Smooth muscle cell (in vitro differentiated cells): ENCODE results near the gene GLIS1. TPM values are rescaled to one million over a fixed set of nuclear protein-coding genes. Genes with fewer than 3 reads are reported as not detected.

Experiments used
- DNase-seq: peaks from one replicate; lab custom pipeline; 2025; ENCODE audit not compliant: unreplicated experiment; lab: John Stamatoyannopoulos, UW
- H2AFZ ChIP-seq: fragments of 200-600 bp; sonication (generic); 2 replicates; pipeline ENCODE4 v1.6.0; 2016; ENCODE audit warnings: antibody characterized with exemption, low read depth, mild to moderate bottlenecking
- H3F3A ChIP-seq: fragments of 200-600 bp; sonication (generic); 2 replicates; pipeline ENCODE4 v1.6.0; 2017; ENCODE audit warnings: antibody characterized with exemption, low read depth
- H3K27ac ChIP-seq: fragments of 200-600 bp; sonication (generic); 2 replicates; pipeline ENCODE4 v1.5.1; 2016; ENCODE audit warnings: low read depth, mild to moderate bottlenecking
- H3K27me3 ChIP-seq: fragments of 200-600 bp; sonication (generic); 2 replicates; pipeline ENCODE4 v1.6.1; 2016; ENCODE audit warnings: low read depth, mild to moderate bottlenecking
- H3K36me3 ChIP-seq: fragments of 200-600 bp; sonication (generic); 2 replicates; pipeline ENCODE4 v1.5.1; 2016; ENCODE audit warnings: low read depth
- H3K4me1 ChIP-seq: fragments of 200-600 bp; sonication (generic); 2 replicates; pipeline ENCODE4 v1.5.1; 2016; ENCODE audit warnings: low read depth
- H3K4me2 ChIP-seq: fragments of 200-600 bp; sonication (generic); 2 replicates; pipeline ENCODE4 v1.6.0; 2016; ENCODE audit warnings: mild to moderate bottlenecking
- H3K4me3 ChIP-seq: fragments of 200-600 bp; sonication (generic); 2 replicates; pipeline ENCODE4 v1.5.1; 2016; ENCODE audit warnings: mild to moderate bottlenecking
- H3K79me2 ChIP-seq: fragments of 200-600 bp; sonication (generic); 2 replicates; pipeline ENCODE4 v1.6.0; 2016; ENCODE audit warnings: low read depth, mild to moderate bottlenecking
- H3K9ac ChIP-seq: fragments of 200-600 bp; sonication (generic); 2 replicates; pipeline ENCODE4 v1.6.0; 2016; ENCODE audit warnings: low read depth
- H3K9me3 ChIP-seq: fragments of 200-600 bp; sonication (generic); replicated peaks from 2 replicates; pipeline ENCODE4 v1.5.1; 2016; ENCODE audit warnings: low read depth
- H4K20me1 ChIP-seq: fragments of 200-600 bp; sonication (generic); 2 replicates; pipeline ENCODE4 v1.6.0; 2016; ENCODE audit warnings: low read depth
- CTCF ChIP-seq: fragments of 200-600 bp; sonication (generic); IDR thresholded peaks from 2 replicates; pipeline ENCODE4 v1.5.1; 2017; ENCODE audit warnings: borderline replicate concordance, mild to moderate bottlenecking, antibody characterized with exemption; ENCODE audit not compliant: insufficient read depth, poor library complexity, severe bottlenecking
- WGBS: methylation state at CpG from one replicate; pipeline ENCODE4 v1.1.7; 2016; ENCODE audit warnings: low lambda C conversion rate; 5-methylcytosine and 5-hydroxymethylcytosine counted together
- polyA plus RNA-seq: library from polyadenylated mRNA; unstranded; fragments of >200 nt; fragmentation: Nextera tagmentation; extraction: Ambion mirVana; gene quantifications from 2 replicates; pipeline ENCODE4 v1.2.1, GENCODE V29; 2016
- total RNA-seq: library from RNA; depleted of rRNA; stranded (reverse); fragments of >200 nt; gene quantifications from 2 replicates; pipeline ENCODE4 v1.2.3, GENCODE V29; 2014

GLIS1 gene
- total and polyA plus RNA-seq, 2 experiments from 2014 or later, result 0.36 to 4.9 TPM

- Histone ChIP-seq H4K20me1 (no peaks in the 10 kb centered on the region), H2AFZ (no peak overlapping the region), H3K27me3 (no peaks in the 10 kb centered on the region), H3K9ac (no peak overlapping the region), H3K4me2 (no peak overlapping the region), H3K4me1 (peaks cover 5% of the 10 kb centered on the region), H3K27ac (no peak overlapping the region), H3K79me2 (no peaks in the 10 kb centered on the region), H3K9me3 (no peaks in the 10 kb centered on the region), H3K4me3 (no peak overlapping the region), H3F3A (no peaks in the 10 kb centered on the region), H3K36me3 (no peaks in the 10 kb centered on the region)
- no peak for TF ChIP-seq CTCF
- DNase-seq, result no peak
- WGBS, result 95% methylated on average over 14 of the region's 14 CpGs
Measured at GRCh38 chr1:53529555-53529954, 209.4 kb downstream of the GLIS1 start.

GRCh38 chr1:53527368-53527767, 211.6 kb downstream of the GLIS1 start:
- H3K9ac ChIP-seq, result no peak overlapping the region

GRCh38 chr1:53526451-53527101, 212.4 kb downstream of the GLIS1 start:
- Histone ChIP-seq H3K27me3 (no peaks in the 10 kb centered on the region), H3K4me2 (peak overlapping the region; percentile 37), H3K4me3 (no peak overlapping the region), H3F3A (no peaks in the 10 kb centered on the region), H3K9me3 (no peaks in the 10 kb centered on the region), H3K36me3 (no peaks in the 10 kb centered on the region), H4K20me1 (no peaks in the 10 kb centered on the region), H3K9ac (no peak overlapping the region), H2AFZ (no peak overlapping the region), H3K79me2 (no peaks in the 10 kb centered on the region), H3K27ac (peak overlapping the region; percentile 74), H3K4me1 (peaks cover 5% of the 10 kb centered on the region)
- DNase-seq, result peak; percentile 60
- WGBS, result 30% methylated on average over 25 of the region's 29 CpGs
- TF ChIP-seq CTCF, result no peak

More at GRCh38 chr1:53527368-53527767, 211.6 kb downstream of the GLIS1 start:
- no peak overlapping the region for H3K4me2 ChIP-seq
- 92% methylated on average over 6 of the region's 7 CpGs for WGBS
- H3K36me3 ChIP-seq, result no peaks in the 10 kb centered on the region
- H2AFZ ChIP-seq, result no peak overlapping the region
- no peaks in the 10 kb centered on the region for H3F3A ChIP-seq
- H3K9me3 ChIP-seq, result no peaks in the 10 kb centered on the region
- no peak overlapping the region for H3K4me3 ChIP-seq
- peaks cover 5% of the 10 kb centered on the region for H3K4me1 ChIP-seq
- H3K27me3 ChIP-seq, result no peaks in the 10 kb centered on the region
- no peaks in the 10 kb centered on the region for H3K79me2 ChIP-seq
- peak overlapping the region; percentile 74 for H3K27ac ChIP-seq
- no peak for TF ChIP-seq CTCF
- no peak for DNase-seq
- no peaks in the 10 kb centered on the region for H4K20me1 ChIP-seq

GRCh38 chr1:53525595-53525994, 213.4 kb downstream of the GLIS1 start:
- Histone ChIP-seq H4K20me1 (no peaks in the 10 kb centered on the region), H3F3A (no peaks in the 10 kb centered on the region), H3K4me1 (peaks cover 5% of the 10 kb centered on the region), H3K27me3 (no peaks in the 10 kb centered on the region), H3K36me3 (no peaks in the 10 kb centered on the region), H3K27ac (peak overlapping the region; percentile 74), H3K9ac (no peak overlapping the region), H3K4me2 (no peak overlapping the region), H3K9me3 (no peaks in the 10 kb centered on the region), H3K79me2 (no peaks in the 10 kb centered on the region), H2AFZ (no peak overlapping the region), H3K4me3 (no peak overlapping the region)
- no peak for DNase-seq
- WGBS, result 65% methylated on average over 11 of the region's 11 CpGs
- TF ChIP-seq CTCF, result peak; percentile 6
